OCI-LY7 (cell line): ENCODE results near the gene LSS. TPM values are rescaled to one million over a fixed set of nuclear protein-coding genes. Genes with fewer than 3 reads are reported as not detected.

Source experiments
- BruUV-seq: library from RNA; stranded (reverse); fragments of 400-500 nt; replicated peaks from 2 replicates; lab custom pipeline; 2021; lab: Mats Ljungman, UMichigan
- CTCF ChIA-PET: fragments of 300-600 bp; sonication (Branson Sonifier 250); formaldehyde crosslinking; loops from one replicate; lab custom pipeline; 2022; ENCODE audit warnings: antibody characterized with exemption; ENCODE audit not compliant: unreplicated experiment; lab: Charles Lee
- POLR2A ChIA-PET: fragments of 300-600 bp; sonication (Branson Sonifier 250); formaldehyde crosslinking; loops from one replicate; lab custom pipeline; 2022; ENCODE audit warnings: antibody characterized with exemption; lab: Charles Lee
- DNase-seq: peaks from one replicate; pipeline ENCODE4 v3.0.0-alpha.2; 2015; ENCODE audit warnings: low spot score
- H2AFZ ChIP-seq: fragments of 200-600 bp; sonication (generic), shearing (Covaris generic); 2 replicates; pipeline ENCODE4 v1.6.1; 2014; ENCODE audit warnings: mild to moderate bottlenecking, antibody characterized with exemption, low read length, moderate library complexity
- H3K27ac ChIP-seq: fragments of 200-600 bp; sonication (generic); 2 replicates; pipeline ENCODE4 v1.5.1; 2014; ENCODE audit warnings: mixed run types, low read depth, mild to moderate bottlenecking, moderate library complexity, low read length, inconsistent platforms; ENCODE audit not compliant: poor library complexity, severe bottlenecking
- H3K36me3 ChIP-seq: fragments of 200-600 bp; sonication (generic); 2 replicates; pipeline ENCODE4 v1.6.1; 2014; ENCODE audit warnings: mild to moderate bottlenecking, antibody characterized with exemption, low read length, moderate library complexity, mixed read lengths; ENCODE audit not compliant: insufficient read depth
- H3K4me1 ChIP-seq: fragments of 200-600 bp; sonication (generic); 2 replicates; pipeline ENCODE4 v1.5.1; 2014; ENCODE audit warnings: mild to moderate bottlenecking, low read length; ENCODE audit not compliant: insufficient read depth, poor library complexity, severe bottlenecking
- H3K4me2 ChIP-seq: fragments of 200-600 bp; sonication (generic); 2 replicates; pipeline ENCODE4 v1.6.1; 2014; ENCODE audit warnings: mild to moderate bottlenecking, low read length
- H3K4me3 ChIP-seq: fragments of 200-600 bp; sonication (generic); 2 replicates; pipeline ENCODE4 v1.5.1; 2014; ENCODE audit warnings: mild to moderate bottlenecking, low read depth, low read length; ENCODE audit not compliant: poor library complexity, severe bottlenecking
- H3K79me2 ChIP-seq: fragments of 200-600 bp; sonication (generic); 2 replicates; pipeline ENCODE4 v1.6.1; 2016; ENCODE audit warnings: low read depth, mild to moderate bottlenecking, low read length, moderate library complexity, mixed read lengths; ENCODE audit not compliant: insufficient read depth
- H3K9me2 ChIP-seq: fragments of 200-600 bp; sonication (generic); 2 replicates; pipeline ENCODE4 v1.6.1; 2016; ENCODE audit warnings: mild to moderate bottlenecking, low read length, mixed read lengths; ENCODE audit not compliant: insufficient read depth
- H3K9me3 ChIP-seq: fragments of 200-600 bp; sonication (generic); 2 replicates; pipeline ENCODE4 v1.6.1; 2014; ENCODE audit warnings: mild to moderate bottlenecking, mixed run types, low read length, mixed read lengths
- H4K20me1 ChIP-seq: fragments of 200-600 bp; sonication (generic); 2 replicates; pipeline ENCODE4 v1.6.1; 2014; ENCODE audit warnings: mild to moderate bottlenecking, antibody characterized with exemption, low read length, moderate library complexity, mixed read lengths; ENCODE audit not compliant: insufficient read depth
- CTCF ChIP-seq: fragments of 200-600 bp; sonication (generic); conservative IDR thresholded peaks from 2 replicates; pipeline ENCODE4 v1.5.1; 2014; ENCODE audit warnings: mild to moderate bottlenecking, antibody characterized with exemption, low read length, moderate library complexity, mixed read lengths
- EZH2phosphoT487 ChIP-seq: fragments of 200-600 bp; sonication (generic); IDR thresholded peaks from 2 replicates; pipeline ENCODE4 v1.6.1; 2018; ENCODE audit warnings: low read depth, borderline replicate concordance, mild to moderate bottlenecking, mixed run types, antibody characterized with exemption, low read length, moderate library complexity, mixed read lengths
- intact Hi-C: fragments of 100-400 bp; cut with micrococcal nuclease; formaldehyde crosslinking; loops from one replicate; pipeline ENCODE4 v1.10.0; 2022; ENCODE audit not compliant: unreplicated experiment
- total RNA-seq, 2 experiments: library from RNA; depleted of rRNA in 1 of 2; stranded (reverse); fragments of >200 nt in 1 of 2; shearing (Covaris generic) in 1 of 2; gene quantifications; 2 replicates each; pipeline ENCODE4 v1.2.3, GENCODE V29; 2014 to 2022

The LSS gene
- total RNA-seq, 2 experiments from 2014 or later: 45.4 to 137 TPM

GRCh38 chr21:46157396-46157986 is 71.1 kb downstream of the LSS start:
- Histone ChIP-seq H3K4me2 (no peak overlapping the region), H3K27ac (no peak overlapping the region), H3K9me3 (peaks cover 3% of the 10 kb centered on the region; the same call in 1 of the 2 replicates), H3K79me2 (no peaks in the 10 kb centered on the region), H3K4me3 (no peak overlapping the region), H3K4me1 (no peaks in the 10 kb centered on the region), H3K9me2 (no peaks in the 10 kb centered on the region), H2AFZ (no peak overlapping the region), H4K20me1 (no peaks in the 10 kb centered on the region), H3K36me3 (no peaks in the 10 kb centered on the region)
- intact Hi-C loops: no loop called here
- BruUV-seq: no TSS peak
- no peak for DNase-seq
- ChIA-PET POLR2A (no interaction called here), CTCF (no interaction called here)
- TF ChIP-seq CTCF (no peak), EZH2phosphoT487 (no peak)

- Histone ChIP-seq H3K4me1 (no peaks in the 10 kb centered on the region), H3K27ac (no peak overlapping the region), H4K20me1 (no peaks in the 10 kb centered on the region), H3K9me2 (no peaks in the 10 kb centered on the region), H3K36me3 (no peaks in the 10 kb centered on the region), H3K79me2 (no peaks in the 10 kb centered on the region), H3K9me3 (peaks cover 3% of the 10 kb centered on the region; the same call in 1 of the 2 replicates), H3K4me2 (no peak overlapping the region), H3K4me3 (no peak overlapping the region), H2AFZ (no peak overlapping the region)
- no peak for DNase-seq
- ChIA-PET POLR2A (no interaction called here), CTCF (no interaction called here)
- TF ChIP-seq EZH2phosphoT487: no peak
- TF ChIP-seq CTCF: no peak
- no TSS peak for BruUV-seq
- intact Hi-C loops: no loop called here
These were observed 71.9 kb downstream of the LSS start for GRCh38 chr21:46156678-46157077.

- intact Hi-C loops: no loop called here
- ChIA-PET POLR2A (no interaction called here), CTCF (no interaction called here)
- no peak for DNase-seq
- H3K4me1 ChIP-seq: no peaks in the 10 kb centered on the region
- no peaks in the 10 kb centered on the region for H3K79me2 ChIP-seq
- no peak overlapping the region for H2AFZ ChIP-seq
- peaks cover 3% of the 10 kb centered on the region; the same call in 1 of the 2 replicates for H3K9me3 ChIP-seq
- H3K27ac ChIP-seq: no peak overlapping the region
- BruUV-seq: no TSS peak
- no peak overlapping the region for H3K4me3 ChIP-seq
- TF ChIP-seq EZH2phosphoT487: no peak
- no peak for TF ChIP-seq CTCF
- no peaks in the 10 kb centered on the region for H3K36me3 ChIP-seq
- no peaks in the 10 kb centered on the region for H3K9me2 ChIP-seq
- H4K20me1 ChIP-seq: no peaks in the 10 kb centered on the region
- H3K4me2 ChIP-seq: no peak overlapping the region
These were observed 72.3 kb downstream of the LSS start for GRCh38 chr21:46156378-46156645.
